Right ventricle myocardium superior (tissue), 1 donor: ENCODE data around the gene MEF2B. TPM values are rescaled to one million over a fixed set of nuclear protein-coding genes. Genes with fewer than 3 reads are reported as not detected.
"Not testable (repeated sequence)": the region's sequence is repeated elsewhere in the genome, so short reads cannot be mapped to it uniquely, and the experiment has no call there.

Experiments
- ATAC-seq: fragments of 200-7000 bp; cut with Tn5 transposase; one replicate; pipeline ENCODE4 v1.9.1; 2020; ENCODE audit warnings: mild to moderate bottlenecking; ENCODE audit not compliant: poor library complexity
- DNase-seq: peaks from one replicate; pipeline ENCODE4 v3.0.0-alpha.2; 2020
- intact Hi-C: fragments of 100-400 bp; cut with DNase I; formaldehyde crosslinking; loops from one replicate; pipeline ENCODE4 v1.11.2; 2022
- total RNA-seq: library from RNA; stranded (reverse); fragmentation: NEBNext Ultra II Directional; extraction: Animal tissue kit (Norgen Biotek cat#: 25700); gene quantifications from one replicate; pipeline ENCODE4 v1.2.1, GENCODE V29; 2021
- donor health status: DM: no; HTN: yes; CAD: no; lungs with severe emphysema.

MEF2B gene
- total RNA-seq, 1 donor from 2014 or later: 0.83 TPM

DNA sequence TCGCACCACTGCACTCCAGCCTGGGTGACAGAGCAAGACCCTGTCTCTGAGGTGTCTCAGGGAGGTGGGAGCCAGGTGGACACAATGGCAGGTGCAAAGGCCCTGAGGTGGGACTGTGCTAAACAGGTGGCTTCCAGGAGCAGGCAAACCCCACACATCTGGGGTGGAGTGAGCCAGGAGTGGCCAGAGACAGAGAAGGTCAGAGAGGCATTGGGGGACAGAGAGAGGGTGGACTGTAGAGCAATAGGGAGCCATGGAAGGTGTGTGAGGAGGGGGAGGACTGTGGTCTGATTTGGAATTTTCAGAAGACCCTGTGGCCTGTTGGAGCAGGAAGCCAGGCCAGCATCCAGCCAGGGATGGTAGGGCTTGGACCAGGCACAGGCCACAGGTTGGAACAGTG is 4.7 kb downstream of the MEF2B start:
- ATAC-seq: no peak
- intact Hi-C loops: no loop called here
- DNase-seq: no peak

DNA sequence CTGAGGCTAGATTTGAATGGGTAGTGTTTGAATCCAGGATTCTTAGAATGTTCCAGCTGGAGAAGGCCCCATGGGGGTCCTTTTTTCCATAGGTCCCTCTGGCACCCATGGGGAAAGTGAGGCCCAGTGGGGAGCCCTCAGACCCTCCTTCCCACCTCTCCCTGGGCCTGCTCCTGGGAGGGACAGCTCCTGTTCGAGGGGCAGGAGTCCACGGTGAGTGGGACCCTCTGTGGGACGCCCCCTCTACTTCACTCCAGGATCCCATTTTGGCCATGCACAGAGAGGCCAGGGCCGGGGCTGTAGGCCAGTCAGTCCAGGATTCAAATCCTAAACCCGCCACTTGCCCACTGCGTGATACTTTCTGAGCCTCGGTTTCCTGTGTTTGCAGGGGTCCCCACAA is 7.6 kb downstream of the MEF2B start:
- ATAC-seq: no peak
- intact Hi-C loops: no loop called here

DNA sequence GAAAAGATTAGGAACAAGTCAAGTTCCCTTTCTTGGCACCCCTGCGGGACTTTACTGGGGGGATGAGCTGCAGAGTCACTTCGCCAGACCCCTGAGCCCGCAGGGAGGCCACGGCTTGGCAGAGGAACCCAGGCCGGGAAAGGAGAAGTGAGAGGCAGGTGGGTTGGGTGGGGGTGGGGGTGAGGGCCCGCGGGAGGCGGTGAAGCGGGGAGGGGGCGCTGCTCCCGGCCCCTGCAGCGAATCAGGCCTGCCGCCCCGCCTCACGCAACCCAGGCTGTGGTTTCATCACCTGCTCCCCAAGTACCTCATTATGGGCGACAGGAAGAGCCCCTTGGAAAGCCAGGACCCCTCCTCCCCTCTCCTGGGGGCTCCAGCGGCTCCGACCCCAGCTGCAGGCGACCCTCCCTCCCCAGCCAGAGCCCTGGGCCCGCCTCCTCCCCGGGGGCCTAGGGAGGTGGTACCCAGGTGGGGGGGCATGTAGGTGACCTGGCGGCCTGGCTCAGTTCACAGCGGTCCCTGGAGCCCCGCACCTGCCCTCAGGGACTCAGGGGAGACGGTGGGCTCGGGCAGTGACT is 9.5 kb downstream of the MEF2B start:
- intact Hi-C loops: no loop called here
- no peak for ATAC-seq

More for the DNA sequence above, 7.6 kb downstream of the MEF2B start:
- DNase-seq: no peak

DNA sequence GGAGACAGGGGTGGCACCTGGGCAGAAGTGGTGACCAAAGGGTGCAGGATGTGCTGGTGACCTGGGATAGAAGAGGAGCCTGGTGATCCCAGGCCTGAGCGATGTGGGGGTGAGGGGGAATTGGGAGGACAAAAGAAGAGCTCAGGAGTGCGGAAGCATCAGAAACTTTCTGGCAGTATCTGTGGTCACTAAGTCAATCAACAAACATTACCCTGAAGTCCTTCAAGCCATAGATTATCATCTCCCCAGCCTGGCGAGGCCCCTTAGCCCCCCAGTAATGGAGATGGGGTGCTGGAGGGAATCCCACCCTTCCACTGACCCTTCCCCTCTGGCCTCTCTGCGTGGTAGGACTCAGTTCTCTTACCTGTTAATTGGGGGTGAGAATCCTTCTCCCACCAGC is 10.5 kb downstream of the MEF2B start:
- ATAC-seq (no peak), DNase-seq (no peak)
- intact Hi-C loops: no loop called here

More for the DNA sequence above, 9.5 kb downstream of the MEF2B start:
- no peak for DNase-seq

DNA sequence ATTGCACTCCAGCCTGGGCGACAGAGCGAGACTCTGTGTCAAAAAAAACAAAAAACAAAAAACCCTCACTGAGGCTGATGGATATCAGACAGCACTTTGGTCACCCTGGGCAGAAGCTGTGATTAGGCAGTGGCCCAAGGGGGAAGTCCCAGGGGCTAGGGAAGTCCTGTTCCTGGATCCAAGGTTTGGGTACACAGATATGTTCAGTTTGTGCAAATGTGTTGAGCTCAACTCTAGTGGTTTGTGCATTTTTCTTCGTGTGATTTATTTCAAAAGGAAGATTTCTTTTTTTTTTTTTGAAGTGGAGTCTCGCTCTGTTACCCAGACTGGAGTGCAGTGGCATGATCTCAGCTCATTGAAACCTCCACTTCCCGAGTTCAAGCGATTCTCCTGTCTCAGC is 12.3 kb downstream of the MEF2B start:
- ATAC-seq: no peak

DNA sequence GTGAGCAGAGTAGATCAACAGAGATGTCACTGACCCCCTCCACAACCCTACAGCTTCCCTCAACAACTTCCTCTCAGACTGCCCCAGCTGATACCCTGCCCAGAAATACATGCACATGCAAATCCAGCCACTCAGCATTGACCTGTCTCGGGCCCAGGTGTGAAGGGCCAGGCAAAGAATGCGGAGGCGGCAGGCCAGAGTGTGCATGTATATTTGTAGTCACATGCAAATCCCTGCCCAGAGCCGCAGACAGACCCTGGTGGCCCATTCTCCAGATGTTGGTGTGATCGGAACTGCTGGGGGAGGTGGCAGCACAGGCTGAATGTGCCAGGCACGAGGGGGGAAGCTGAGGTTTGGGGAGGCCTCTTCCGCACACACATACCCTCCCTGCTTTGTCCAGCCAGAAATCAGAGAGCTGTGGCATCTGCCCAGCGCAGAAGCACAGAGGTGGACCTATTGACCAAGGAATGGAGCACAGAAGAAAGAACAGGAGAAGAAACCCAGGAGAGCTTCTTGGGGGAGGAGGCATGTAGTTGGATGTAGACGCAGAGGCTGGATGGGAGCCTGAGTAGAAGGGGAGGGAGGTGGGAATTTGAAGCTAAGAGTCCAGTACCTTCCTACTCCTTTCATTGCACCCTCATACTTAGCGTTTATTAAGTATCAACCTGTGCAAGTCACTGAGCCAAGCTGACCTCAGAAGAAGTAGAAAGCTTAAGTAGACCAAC is 14.4 kb downstream of the MEF2B start:
- intact Hi-C loops: no loop called here
- ATAC-seq (no peak), DNase-seq (no peak)

More for the DNA sequence above, 12.3 kb downstream of the MEF2B start:
- no peak for DNase-seq
- intact Hi-C loops: no loop called here

DNA sequence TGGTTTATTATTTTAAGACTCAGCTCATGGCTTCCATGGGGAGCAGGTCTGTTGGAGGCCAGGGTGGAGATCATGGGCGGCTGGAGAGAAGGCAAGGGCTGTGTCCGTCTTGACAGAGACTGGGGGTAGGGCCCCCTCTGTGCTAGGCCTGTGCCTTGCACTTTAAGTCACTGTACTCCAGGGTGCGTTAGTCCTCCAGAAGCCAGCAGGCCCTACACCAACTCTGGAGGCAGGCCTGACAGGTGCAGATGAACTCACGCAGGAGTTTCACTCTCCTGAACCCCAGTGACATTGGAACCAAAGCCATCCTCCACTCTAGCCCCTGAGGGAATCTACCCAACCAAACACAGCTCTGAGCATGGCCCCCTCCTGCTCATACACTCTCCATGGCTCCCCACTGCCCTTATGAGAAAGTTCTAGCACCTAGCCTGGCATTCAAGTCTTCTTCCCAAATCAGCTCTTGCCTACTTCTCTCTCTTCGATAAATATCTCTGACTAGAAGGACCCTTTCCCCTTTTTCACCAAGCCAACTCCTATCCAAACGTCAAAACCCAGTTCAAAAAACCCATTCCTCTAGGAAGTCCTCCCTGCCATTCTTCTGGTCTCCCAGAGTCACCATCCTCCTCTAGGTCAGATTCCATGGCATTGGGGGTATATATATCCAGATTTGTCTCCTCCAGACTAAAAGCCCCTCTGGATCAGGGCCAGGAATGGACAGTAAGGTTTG is 15.1 kb downstream of the MEF2B start:
- intact Hi-C loops: no loop called here
- no peak for DNase-seq
- no peak for ATAC-seq

DNA sequence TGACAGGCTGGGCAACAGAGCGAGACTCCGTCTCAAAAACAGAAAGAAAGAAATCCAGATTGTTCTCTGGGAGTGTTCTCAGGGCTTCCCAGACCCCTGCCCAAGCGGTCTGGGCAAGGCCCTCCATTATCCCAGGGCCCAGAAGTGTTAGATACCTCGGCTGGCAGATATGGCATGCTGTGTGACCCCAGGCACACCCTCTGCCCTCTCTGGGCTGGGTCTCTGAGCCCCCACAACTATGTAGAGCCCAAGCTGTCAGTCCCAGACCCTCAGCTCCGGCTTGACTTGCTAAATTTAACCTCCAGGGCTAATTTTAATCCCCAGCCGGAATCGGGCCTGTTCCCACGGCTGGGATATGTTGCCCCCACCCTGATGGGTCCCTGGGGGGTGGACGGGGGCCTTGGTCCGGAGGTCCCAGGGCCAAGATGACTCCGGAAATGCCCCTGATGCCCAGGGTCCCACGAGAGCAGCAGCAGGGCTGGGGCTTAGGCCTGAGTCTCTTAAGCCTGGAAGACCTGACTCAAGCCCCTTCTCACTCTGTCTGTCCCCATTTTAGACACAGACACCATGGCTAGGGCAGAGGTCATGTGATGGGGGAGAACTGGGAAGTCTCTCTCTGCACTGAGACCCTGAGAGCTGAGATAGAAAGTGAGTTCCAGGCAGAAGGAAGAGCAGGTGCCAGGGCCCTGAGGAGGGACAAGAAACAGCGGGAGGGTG is 17.2 kb downstream of the MEF2B start:
- ATAC-seq (no peak), DNase-seq (no peak)
- intact Hi-C loops: no loop called here

DNA sequence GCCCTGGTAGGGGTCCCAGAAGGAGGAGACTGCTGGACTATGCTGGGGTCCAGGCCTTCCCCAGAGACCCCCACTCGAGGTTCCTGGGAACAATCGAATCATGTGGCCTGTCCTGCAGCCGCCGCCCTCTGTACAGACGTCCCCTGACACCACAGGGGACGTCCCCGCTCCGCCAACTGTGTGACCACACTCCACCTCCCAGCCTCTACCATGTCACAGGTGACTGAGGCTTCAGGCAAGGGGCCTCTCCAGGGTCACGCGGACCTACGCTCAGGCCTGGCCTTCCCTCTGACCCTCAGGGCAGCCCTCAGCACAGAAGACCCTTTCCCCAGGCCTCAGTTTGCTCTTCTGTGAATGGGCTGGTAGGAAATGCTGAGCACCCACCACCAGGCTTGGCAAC is 18.6 kb downstream of the MEF2B start:
- no peak for DNase-seq
- intact Hi-C loops: no loop called here
- ATAC-seq: no peak

DNA sequence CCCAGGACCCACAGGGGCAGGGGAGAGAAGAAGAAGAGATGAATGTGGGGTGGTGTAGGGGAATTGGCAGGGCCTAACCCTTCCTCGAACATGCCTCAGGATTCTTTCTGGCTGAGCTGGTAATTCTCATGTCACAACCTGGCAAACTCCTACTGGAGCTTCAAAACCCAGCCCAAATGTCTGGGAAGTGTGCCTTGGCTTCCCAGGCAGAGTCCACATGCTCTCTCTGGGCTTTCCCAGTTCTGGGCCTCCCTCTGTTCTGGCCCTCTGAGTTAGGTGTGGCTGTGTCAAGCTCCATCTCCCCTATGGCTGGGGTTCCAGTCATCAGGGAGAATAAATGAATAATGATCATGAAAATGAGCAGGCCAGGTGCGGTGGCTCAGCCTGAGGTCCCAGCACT is 20.6 kb downstream of the MEF2B start:
- ATAC-seq: no peak
- no peak for DNase-seq
- intact Hi-C loops: no loop called here

DNA sequence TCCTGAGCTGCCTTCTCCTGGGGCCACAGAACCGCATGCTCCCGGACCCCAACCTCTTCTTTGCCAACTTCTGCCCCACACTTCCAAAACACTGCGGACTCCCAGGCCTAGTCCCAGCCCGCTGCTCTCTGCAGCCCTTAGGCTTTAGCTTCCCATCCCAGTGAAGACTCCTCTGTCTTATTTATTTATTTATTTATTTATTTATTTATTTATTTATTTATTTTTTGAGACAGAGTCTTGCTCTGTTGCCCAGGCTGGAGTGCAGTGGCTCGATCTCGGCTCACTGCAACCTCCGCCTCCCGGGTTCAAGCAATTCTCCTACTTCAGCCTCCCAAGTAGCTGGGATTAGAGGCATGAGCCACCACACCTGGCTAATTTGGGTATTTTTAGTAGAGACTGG is 21.6 kb downstream of the MEF2B start:
- ATAC-seq, DNase-seq, intact Hi-C loops: not testable (repeated sequence)

DNA sequence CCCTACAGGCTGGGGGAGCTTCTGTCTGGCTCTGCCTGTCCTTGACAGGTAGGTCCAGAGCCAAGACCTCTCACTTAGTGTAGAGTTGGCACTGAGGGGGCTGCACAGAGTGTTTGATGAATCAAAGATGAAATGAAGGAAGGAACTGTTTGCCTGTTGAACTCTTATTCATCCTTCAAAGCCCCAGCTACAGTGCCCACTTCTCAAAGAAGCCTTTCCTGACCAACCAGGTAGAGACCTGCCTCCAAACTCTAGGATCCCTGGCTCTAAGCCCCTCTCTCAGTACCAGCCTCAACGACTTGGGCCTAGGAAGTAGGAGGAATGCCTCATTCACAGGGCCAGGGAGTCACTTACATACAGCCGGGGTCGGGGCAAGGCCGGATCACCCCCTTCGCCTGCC is 22.7 kb downstream of the MEF2B start:
- intact Hi-C loops: no loop called here
- DNase-seq: no peak
- ATAC-seq: no peak

DNA sequence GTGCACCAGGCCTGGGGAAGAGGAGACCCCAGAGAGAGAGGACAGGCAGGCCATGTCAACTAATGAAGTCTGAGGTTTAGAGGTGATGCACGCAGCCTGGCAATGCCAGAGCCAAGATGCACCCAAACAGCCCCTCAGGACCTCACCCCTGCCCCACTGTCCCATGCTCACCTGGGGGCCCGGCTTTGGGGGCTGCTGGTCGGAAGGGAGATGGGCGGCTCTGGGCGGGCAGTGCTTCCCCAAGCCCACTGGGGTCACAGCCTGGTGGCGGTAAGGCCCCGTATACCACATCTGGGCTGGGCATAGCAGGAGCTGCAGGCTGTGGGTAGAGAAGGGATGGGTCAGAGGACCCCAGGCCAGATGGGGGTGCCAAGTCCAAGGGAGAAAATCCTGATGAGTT is 23.2 kb downstream of the MEF2B start:
- intact Hi-C loops: no loop called here
- DNase-seq (no peak), ATAC-seq (no peak)

DNA sequence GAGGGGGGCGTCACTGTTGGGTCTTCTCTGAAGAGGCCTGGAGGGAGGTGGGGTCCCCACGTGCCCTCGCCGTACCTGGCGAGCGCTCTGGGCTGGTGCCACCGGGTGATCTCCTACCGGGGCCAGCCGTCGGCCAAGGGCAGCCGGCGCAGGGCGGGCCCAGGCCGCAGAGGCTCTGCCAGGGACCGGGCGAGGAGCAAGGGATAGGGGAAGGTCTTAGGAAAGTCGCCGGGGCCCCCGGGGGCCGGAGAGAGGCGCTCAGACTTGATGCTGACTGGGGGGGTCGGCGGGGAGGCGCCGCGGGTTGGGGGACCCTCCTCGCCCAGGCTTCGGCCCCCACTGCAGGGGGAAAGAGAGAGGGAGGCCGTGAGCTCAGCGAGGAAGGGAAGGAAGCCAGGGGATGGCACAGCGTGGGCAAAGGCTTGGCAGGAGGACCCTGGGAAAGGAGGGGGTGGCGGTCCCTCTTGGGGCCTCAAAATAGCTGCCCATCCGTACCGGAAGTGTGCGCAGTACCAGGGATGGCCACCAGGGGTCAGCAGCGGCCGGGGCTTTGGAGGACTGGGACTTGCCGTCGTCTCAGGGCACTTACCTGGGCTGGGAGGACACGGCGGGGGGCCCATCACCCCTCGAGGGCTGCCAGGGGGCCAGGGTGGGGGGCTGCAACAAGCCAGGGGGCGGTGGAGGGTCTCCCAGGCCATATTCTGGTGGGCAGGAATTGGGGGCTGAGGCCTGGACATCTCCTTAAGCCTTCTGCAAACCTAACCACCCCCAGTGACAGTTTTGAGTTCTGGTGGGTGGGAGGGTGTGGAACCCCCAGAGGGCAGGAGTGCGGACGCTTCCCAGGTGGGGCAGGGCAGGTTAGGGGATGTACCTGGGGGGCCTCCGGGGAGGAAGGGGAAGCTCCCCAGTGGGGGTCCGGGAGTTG is 24.1 kb downstream of the MEF2B start:
- peak; percentile 88 for DNase-seq
- ATAC-seq: peak; percentile 83
- intact Hi-C loops: no loop called here

DNA sequence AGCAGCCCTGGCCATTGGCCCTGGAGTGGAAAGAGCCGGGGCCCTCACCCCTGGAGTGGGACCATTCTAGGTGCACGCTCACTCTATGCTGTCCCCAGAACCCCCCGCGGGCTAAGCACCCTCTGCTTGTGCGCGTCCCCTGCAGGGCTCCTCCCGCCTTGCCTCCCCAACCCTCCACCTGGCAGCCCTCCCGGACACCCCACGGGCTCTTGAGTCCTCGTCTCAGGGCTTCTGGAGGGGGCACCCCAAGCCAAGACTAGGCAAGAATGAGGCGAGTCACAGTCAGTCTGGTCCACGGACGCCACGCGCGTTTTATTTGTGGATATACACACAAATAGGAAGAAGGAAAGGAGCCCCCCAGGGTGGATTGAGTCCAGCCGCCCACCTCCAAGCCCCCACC is 24.8 kb downstream of the MEF2B start:
- intact Hi-C loops: no loop called here
- DNase-seq: no peak
- ATAC-seq: no peak

DNA sequence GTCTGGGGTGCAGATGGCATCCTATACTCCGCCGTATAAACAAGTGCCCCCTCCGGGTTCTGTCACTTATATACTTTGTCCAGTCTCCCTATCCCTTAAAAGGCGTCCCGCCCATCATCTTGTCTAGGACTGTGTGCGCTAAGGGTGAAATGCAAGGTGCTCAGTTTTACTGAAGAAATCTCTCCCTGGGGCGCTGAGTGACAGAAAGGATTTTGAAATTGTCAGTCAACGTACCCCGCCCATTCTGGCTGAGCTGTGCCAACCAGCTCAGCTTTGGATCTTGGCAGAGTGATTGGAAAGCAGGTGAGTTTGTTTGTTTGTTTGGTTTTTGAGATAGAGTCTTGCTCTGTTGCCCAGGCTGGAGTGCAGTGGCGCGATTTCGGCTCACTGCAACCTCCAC is 27.7 kb downstream of the MEF2B start:
- ATAC-seq (no peak), DNase-seq (no peak)
- intact Hi-C loops: no loop called here

DNA sequence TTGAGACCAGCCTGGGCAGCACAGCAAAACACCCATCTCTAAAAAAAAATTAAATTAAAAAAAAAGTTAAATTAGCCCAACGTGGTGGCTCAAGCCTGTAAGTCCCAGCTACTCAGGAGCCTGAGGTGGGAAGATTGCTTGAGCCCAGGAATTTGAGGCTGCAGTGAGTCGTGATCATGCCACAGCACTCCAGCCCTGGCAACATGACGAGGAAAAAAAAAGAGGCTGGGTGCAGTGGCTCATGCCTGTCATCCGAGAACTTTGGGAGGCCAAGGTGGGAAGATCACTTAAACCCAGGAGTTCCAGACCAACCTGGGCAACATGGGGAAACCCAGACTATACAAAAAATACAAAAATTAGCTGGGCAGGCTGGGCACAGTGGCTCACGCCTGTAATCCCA is 29.6 kb downstream of the MEF2B start:
- intact Hi-C loops: no loop called here
- no peak for ATAC-seq
- DNase-seq: no peak

DNA sequence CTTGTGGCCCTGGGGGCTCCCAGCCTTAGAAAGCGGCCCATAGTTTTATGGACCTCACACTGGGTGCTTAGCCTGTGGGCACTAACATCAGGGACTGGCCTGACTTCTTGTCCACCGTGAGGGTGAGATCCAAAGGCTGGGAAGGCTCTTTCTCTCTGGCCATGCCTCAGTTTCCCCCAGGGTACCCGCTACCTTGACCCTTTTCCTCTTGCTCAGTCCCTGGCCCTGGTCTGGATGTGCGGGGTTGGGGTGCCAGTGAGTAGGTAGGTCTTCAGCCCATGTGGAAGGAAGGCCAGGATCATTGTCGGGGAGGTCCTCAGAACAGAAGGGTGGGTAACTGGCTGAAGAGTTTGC is 30.2 kb downstream of the MEF2B start:
- ATAC-seq: no peak
- DNase-seq: no peak
- intact Hi-C loops: loop anchor here (5.0 kb wide), 1 partner anchor 88 kb away; no protein-coding TSS in a partner anchor
